Measurements from ENCODE around the gene VPS26B.

Gene VPS26B

GRCh38 chr11:134271978-134272377 lies 47.5 kb downstream of the VPS26B start:
- no peak overlapping the region for H3K9ac ChIP-seq
- H3K27me3 ChIP-seq (ENCODE audit: control insufficient read depth, insufficient read depth, low read length): no peaks in the 10 kb centered on the region
- H3K4me2 ChIP-seq (ENCODE audit: low read length): no peak overlapping the region
- H3K36me3 ChIP-seq (ENCODE audit: control insufficient read depth, insufficient read depth, low read length): no peaks in the 10 kb centered on the region
- H3K4me1 ChIP-seq: no peaks in the 10 kb centered on the region
- no peaks in the 10 kb centered on the region for H3K79me2 ChIP-seq
- no peak overlapping the region for H2AFZ ChIP-seq
- TF ChIP-seq CTCF (IDR thresholded peaks at IDR 0.05): no peak
- H3K4me3 ChIP-seq (ENCODE audit: low read depth, low read length): no peak overlapping the region
- H3K9me3 ChIP-seq (ENCODE audit: control insufficient read depth, low read length): no peaks in the 10 kb centered on the region
- H3K27ac ChIP-seq: no peak overlapping the region

- H3K4me2 ChIP-seq (ENCODE audit: low read length): no peak overlapping the region
- H3K9ac ChIP-seq: no peak overlapping the region
- no peak for TF ChIP-seq CTCF (IDR thresholded peaks at IDR 0.05)
- H3K79me2 ChIP-seq: no peaks in the 10 kb centered on the region
- H3K27me3 ChIP-seq (ENCODE audit: control insufficient read depth, insufficient read depth, low read length): no peaks in the 10 kb centered on the region
- H3K36me3 ChIP-seq (ENCODE audit: control insufficient read depth, insufficient read depth, low read length): no peaks in the 10 kb centered on the region
- H3K9me3 ChIP-seq (ENCODE audit: control insufficient read depth, low read length): no peaks in the 10 kb centered on the region
- H2AFZ ChIP-seq: no peak overlapping the region
- H3K27ac ChIP-seq: no peak overlapping the region
- no peak overlapping the region for H3K4me3 ChIP-seq (ENCODE audit: low read depth, low read length)
- no peaks in the 10 kb centered on the region for H3K4me1 ChIP-seq
Observed at GRCh38 chr11:134272381-134273316, 48.2 kb downstream of the VPS26B start.

GRCh38 chr11:134273317-134273712 lies 48.8 kb downstream of the VPS26B start:
- no peak overlapping the region for H3K4me3 ChIP-seq (ENCODE audit: low read depth, low read length)
- H2AFZ ChIP-seq: no peak overlapping the region
- H3K27me3 ChIP-seq (ENCODE audit: control insufficient read depth, insufficient read depth, low read length): no peaks in the 10 kb centered on the region
- H3K9me3 ChIP-seq (ENCODE audit: control insufficient read depth, low read length): no peaks in the 10 kb centered on the region
- H3K4me2 ChIP-seq (ENCODE audit: low read length): no peak overlapping the region
- TF ChIP-seq CTCF (IDR thresholded peaks at IDR 0.05): no peak
- H3K9ac ChIP-seq: no peak overlapping the region
- H3K36me3 ChIP-seq (ENCODE audit: control insufficient read depth, insufficient read depth, low read length): no peaks in the 10 kb centered on the region
- H3K4me1 ChIP-seq: no peaks in the 10 kb centered on the region
- no peaks in the 10 kb centered on the region for H3K79me2 ChIP-seq
- no peak overlapping the region for H3K27ac ChIP-seq

- Histone ChIP-seq H3K4me2 (ENCODE audit: low read length) (no peak overlapping the region), H3K4me1 (no peaks in the 10 kb centered on the region), H3K36me3 (ENCODE audit: control insufficient read depth, insufficient read depth, low read length) (no peaks in the 10 kb centered on the region), H3K9ac (no peak overlapping the region), H3K4me3 (ENCODE audit: low read depth, low read length) (no peak overlapping the region), H2AFZ (no peak overlapping the region), H3K27me3 (ENCODE audit: control insufficient read depth, insufficient read depth, low read length) (no peaks in the 10 kb centered on the region), H3K27ac (no peak overlapping the region), H3K9me3 (ENCODE audit: control insufficient read depth, low read length) (no peaks in the 10 kb centered on the region), H3K79me2 (no peaks in the 10 kb centered on the region)
- no peak for TF ChIP-seq CTCF (IDR thresholded peaks at IDR 0.05)
Observed at GRCh38 chr11:134275188-134275533, 50.7 kb downstream of the VPS26B start.
